H9 (cell line): ENCODE data around the gene SRPK2. TPM values are rescaled to one million over a fixed set of nuclear protein-coding genes. Genes with fewer than 3 reads are reported as not detected.

ENCODE experiments used
- DNase-seq: peaks from one replicate; pipeline ENCODE4 v3.0.0-alpha.2; 2017
- H2AFZ ChIP-seq: one replicate; pipeline ENCODE4 v1.6.1; 2013; ENCODE audit warnings: mild to moderate bottlenecking, low read length, control low read depth, moderate library complexity
- H2AK5ac ChIP-seq: 2 replicates; pipeline ENCODE4 v1.6.1; 2013; ENCODE audit warnings: low read length, control low read depth, mixed read lengths; ENCODE audit not compliant: insufficient read length
- H2BK120ac ChIP-seq: one replicate; pipeline ENCODE4 v1.6.1; 2013; ENCODE audit warnings: low read depth, mild to moderate bottlenecking, low read length, control low read depth, inconsistent platforms; ENCODE audit not compliant: poor library complexity, severe bottlenecking
- H2BK12ac ChIP-seq: 2 replicates; pipeline ENCODE4 v1.6.1; 2013; ENCODE audit warnings: low read length, control low read depth, mixed read lengths, low read depth; ENCODE audit not compliant: insufficient read length
- H2BK15ac ChIP-seq: 2 replicates; pipeline ENCODE4 v1.6.1; 2013; ENCODE audit warnings: low read depth, low read length, control low read depth
- H2BK20ac ChIP-seq: one replicate; pipeline ENCODE4 v1.6.1; 2013; ENCODE audit warnings: low read depth, mild to moderate bottlenecking, low read length, control low read depth, inconsistent platforms; ENCODE audit not compliant: poor library complexity, severe bottlenecking
- H2BK5ac ChIP-seq: 2 replicates; pipeline ENCODE4 v1.6.1; 2013; ENCODE audit warnings: low read length, control low read depth, mixed read lengths; ENCODE audit not compliant: insufficient read length
- H3K14ac ChIP-seq: 2 replicates; pipeline ENCODE4 v1.6.1; 2013; ENCODE audit warnings: low read length, control low read depth; ENCODE audit not compliant: insufficient read depth
- H3K18ac ChIP-seq: 2 replicates; pipeline ENCODE4 v1.6.1; 2013; ENCODE audit warnings: low read depth, mild to moderate bottlenecking, mixed read lengths, low read length, control low read depth; ENCODE audit not compliant: insufficient read length
- H3K23ac ChIP-seq: 2 replicates; pipeline ENCODE4 v1.6.1; 2013; ENCODE audit warnings: low read length, control low read depth, mixed read lengths, low read depth; ENCODE audit not compliant: insufficient read length
- H3K23me2 ChIP-seq: 2 replicates; pipeline ENCODE4 v1.6.1; 2013; ENCODE audit warnings: low read depth, mild to moderate bottlenecking, mixed read lengths, low read length, control low read depth; ENCODE audit not compliant: insufficient read length, poor library complexity, severe bottlenecking
- H3K27ac ChIP-seq: 2 replicates; pipeline ENCODE4 v1.5.1; 2013; ENCODE audit warnings: low read length, control low read depth, mixed read lengths, low read depth; ENCODE audit not compliant: insufficient read length
- H3K27me3 ChIP-seq: 2 replicates; pipeline ENCODE4 v1.6.1; 2013; ENCODE audit warnings: low read length, control low read depth, inconsistent platforms; ENCODE audit not compliant: insufficient read depth
- H3K4ac ChIP-seq: 2 replicates; pipeline ENCODE4 v1.6.1; 2013; ENCODE audit warnings: low read depth, mild to moderate bottlenecking, control low read depth, inconsistent platforms, low read length, moderate library complexity
- H3K4me1 ChIP-seq: 2 replicates; pipeline ENCODE4 v1.6.1; 2013; ENCODE audit warnings: low read length, control low read depth, inconsistent platforms; ENCODE audit not compliant: insufficient read depth
- H3K4me2 ChIP-seq: 2 replicates; pipeline ENCODE4 v1.6.1; 2013; ENCODE audit warnings: low read length, control low read depth, mixed read lengths; ENCODE audit not compliant: insufficient read length, insufficient read depth
- H3K56ac ChIP-seq: 2 replicates; pipeline ENCODE4 v1.6.1; 2013; ENCODE audit warnings: low read depth, mild to moderate bottlenecking, mixed read lengths, low read length, control low read depth; ENCODE audit not compliant: insufficient read length
- H3K79me1 ChIP-seq: 2 replicates; pipeline ENCODE4 v1.6.1; 2013; ENCODE audit warnings: low read depth, mild to moderate bottlenecking, moderate library complexity, low read length, control low read depth, inconsistent platforms; ENCODE audit not compliant: insufficient read depth, poor library complexity, severe bottlenecking
- H3K79me2 ChIP-seq: 2 replicates; pipeline ENCODE4 v1.6.1; 2013; ENCODE audit warnings: low read length, control low read depth, inconsistent platforms; ENCODE audit not compliant: insufficient read depth
- H3K9ac ChIP-seq: 2 replicates; pipeline ENCODE4 v1.6.1; 2013; ENCODE audit warnings: low read length, control low read depth, mixed read lengths; ENCODE audit not compliant: insufficient read length; ENCODE audit errors: extremely low read depth
- H3K9me3 ChIP-seq: one replicate; pipeline ENCODE4 v1.6.1; 2013; ENCODE audit warnings: low read depth, low read length, inconsistent platforms; ENCODE audit not compliant: control insufficient read depth
- H3T11ph ChIP-seq: one replicate; pipeline ENCODE4 v1.6.1; 2013; ENCODE audit warnings: mild to moderate bottlenecking, low read length, control low read depth, inconsistent platforms
- H4K20me1 ChIP-seq: one replicate; pipeline ENCODE4 v1.6.1; 2013; ENCODE audit not compliant: control insufficient read depth, insufficient read length, insufficient read depth
- H4K5ac ChIP-seq: 2 replicates; pipeline ENCODE4 v1.6.1; 2013; ENCODE audit warnings: low read depth, mild to moderate bottlenecking, mixed read lengths, low read length, control low read depth; ENCODE audit not compliant: insufficient read length
- H4K8ac ChIP-seq: replicated peaks from 2 replicates; pipeline ENCODE4 v1.6.1; 2013; ENCODE audit warnings: low read length, control low read depth, mixed read lengths, low read depth; ENCODE audit not compliant: insufficient read length
- H4K91ac ChIP-seq: 2 replicates; pipeline ENCODE4 v1.6.1; 2013; ENCODE audit warnings: low read depth, mild to moderate bottlenecking, moderate library complexity, mixed read lengths, low read length, control low read depth; ENCODE audit not compliant: insufficient read length
- H3K27ac Mint-ChIP-seq, 3 experiments: 2 replicates in 2 of 3; 3 replicates in 1 of 3; pipeline ENCODE4 v1.8.0; 2020 to 2021; ENCODE audit warnings: mixed read lengths in 3 of 3, mild to moderate bottlenecking in 1 of 3, moderate library complexity in 1 of 3
- H3K27me3 Mint-ChIP-seq: 2 replicates; pipeline ENCODE4 v1.8.0; 2021; ENCODE audit warnings: low read depth, mild to moderate bottlenecking, moderate library complexity, mixed read lengths
- H3K36me3 Mint-ChIP-seq, 3 experiments: 2 replicates in 2 of 3; 3 replicates in 1 of 3; pipeline ENCODE4 v1.8.0; 2020 to 2021; ENCODE audit warnings: low read depth in 3 of 3, mixed read lengths in 3 of 3; ENCODE audit not compliant: insufficient read depth in 1 of 3
- H3K4me1 Mint-ChIP-seq, 2 experiments: 2 replicates each; pipeline ENCODE4 v1.8.0; 2020; ENCODE audit warnings: mixed read lengths in 2 of 2
- H3K4me3 Mint-ChIP-seq, 2 experiments: 2 replicates in 1 of 2; 3 replicates in 1 of 2; pipeline ENCODE4 v1.8.0; 2020 to 2021; ENCODE audit warnings: mild to moderate bottlenecking in 2 of 2, mixed read lengths in 2 of 2, moderate library complexity in 1 of 2
- H3K9me3 Mint-ChIP-seq, 2 experiments: 2 replicates in 1 of 2; 3 replicates in 1 of 2; pipeline ENCODE4 v1.8.0; 2020; ENCODE audit warnings: mild to moderate bottlenecking in 2 of 2, mixed read lengths in 2 of 2, moderate library complexity in 1 of 2
- WGBS: extraction: QIAGEN DNeasy Blood & Tissue Kit; methylation state at CpG from one replicate; pipeline ENCODE4 v1.1.7; 2013; ENCODE audit warnings: missing lambda C conversion rate, low lambda C conversion rate, mixed read lengths; ENCODE audit not compliant: insufficient read length; ENCODE audit errors: extremely low coverage; 5-methylcytosine and 5-hydroxymethylcytosine counted together
- total RNA-seq: library from RNA; stranded (reverse); gene quantifications from 2 replicates; pipeline ENCODE4 v1.2.1, GENCODE V29; 2021
- TF ChIP-seq, protein P1 (sequence below): fragments of 200-600 bp; sonication (generic); conservative IDR thresholded peaks from 3 replicates; pipeline ENCODE4 v1.8.0; 2021; ENCODE audit warnings: antibody characterized with exemption, mild to moderate bottlenecking

The SRPK2 gene
- total RNA-seq, 1 experiment from 2014 or later: 41.1 TPM

DNA sequence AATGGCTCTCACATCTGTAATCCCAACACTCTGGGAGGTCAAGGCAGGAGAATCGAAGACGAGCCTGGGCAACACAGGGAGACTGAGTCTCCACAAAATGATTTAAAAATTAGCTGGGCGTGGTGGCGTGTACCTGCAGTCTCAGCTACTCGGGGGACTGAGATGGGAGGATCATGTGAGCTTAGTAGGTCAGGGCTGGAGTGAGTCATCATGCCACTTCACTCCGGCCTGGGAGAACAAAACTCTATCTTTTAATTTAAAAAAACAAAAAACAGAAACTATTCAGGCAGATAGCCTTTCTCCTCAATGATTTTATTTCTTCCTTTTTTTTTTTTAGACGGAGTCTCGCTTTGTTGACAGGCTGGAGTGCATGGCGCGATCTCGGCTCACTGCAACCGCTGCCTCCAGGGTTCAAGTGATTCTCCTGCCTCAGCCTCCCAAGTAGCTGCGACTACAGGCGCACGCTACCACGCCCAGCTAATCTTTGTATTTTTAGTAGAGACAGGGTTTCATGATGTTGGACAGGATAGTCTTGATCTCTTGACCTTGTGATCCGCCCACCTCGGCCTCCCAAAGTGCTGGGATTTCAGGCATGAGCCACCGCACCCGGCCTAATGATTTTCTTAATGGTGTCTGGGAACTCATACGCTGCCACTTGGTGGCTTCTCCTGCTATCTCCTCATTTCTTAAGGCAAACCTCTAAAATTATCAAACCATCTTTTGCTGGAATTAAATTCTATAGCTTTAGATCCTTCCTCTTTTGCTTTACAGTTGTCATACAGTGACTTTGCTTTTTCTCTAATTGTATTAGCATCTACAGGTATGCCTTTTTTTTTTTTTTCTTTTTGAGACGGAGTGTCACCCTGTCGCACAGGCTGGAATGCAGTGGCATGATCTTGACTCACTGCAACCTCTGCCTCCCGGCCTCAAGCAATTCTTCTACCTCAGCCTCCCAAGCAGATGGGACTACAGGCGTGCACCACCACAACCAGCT is 22.9 kb downstream of the SRPK2 start:
- Histone ChIP-seq H3K18ac (no peak overlapping the region), H4K20me1 (no peaks in the 10 kb centered on the region), H2BK120ac (no peak overlapping the region), H3K79me1 (peaks cover 10% of the 10 kb centered on the region), H2AFZ (no peak overlapping the region), H3K23me2 (no peaks in the 10 kb centered on the region), H3K4me2 (no peak overlapping the region), H4K91ac (no peak overlapping the region), H3K23ac (no peak overlapping the region), H3K4me1 (no peaks in the 10 kb centered on the region; the same call in 1 of the 2 replicates), H2BK20ac (no peak overlapping the region), H2AK5ac (no peak overlapping the region), H3K4ac (no peak overlapping the region), H2BK5ac (no peak overlapping the region), H4K8ac (no peak overlapping the region), H3K56ac (no peak overlapping the region), H3K9me3 (no peaks in the 10 kb centered on the region), H3T11ph (no peak overlapping the region), H3K27me3 (no peaks in the 10 kb centered on the region), H2BK15ac (no peak overlapping the region), H3K14ac (no peak overlapping the region), H3K79me2 (peaks cover 7% of the 10 kb centered on the region; the same call in 1 of the 2 replicates), H3K27ac (no peak overlapping the region), H2BK12ac (no peak overlapping the region), H3K9ac (no peak overlapping the region), H4K5ac (no peak overlapping the region)
- WGBS: no CpG with 5 or more reads among the region's 25 CpGs
- Mint-ChIP-seq H3K4me1 (peaks cover 0 to 10% of the 10 kb centered on the region in 2 experiments; a peak in 2 of 4 replicates), H3K4me3 (no peak overlapping the region), H3K27me3 (no peaks in the 10 kb centered on the region), H3K36me3 (peaks cover 18 to 27% (median 24%) of the 10 kb centered on the region in 3 experiments), H3K9me3 (peaks cover 18 to 25% of the 10 kb centered on the region in 2 experiments), H3K27ac (peak overlapping the region in 1 of 3 experiments; percentile 93; a peak in 2 of 7 replicates)
- no peak for DNase-seq
- TF ChIP-seq, protein P1, sequence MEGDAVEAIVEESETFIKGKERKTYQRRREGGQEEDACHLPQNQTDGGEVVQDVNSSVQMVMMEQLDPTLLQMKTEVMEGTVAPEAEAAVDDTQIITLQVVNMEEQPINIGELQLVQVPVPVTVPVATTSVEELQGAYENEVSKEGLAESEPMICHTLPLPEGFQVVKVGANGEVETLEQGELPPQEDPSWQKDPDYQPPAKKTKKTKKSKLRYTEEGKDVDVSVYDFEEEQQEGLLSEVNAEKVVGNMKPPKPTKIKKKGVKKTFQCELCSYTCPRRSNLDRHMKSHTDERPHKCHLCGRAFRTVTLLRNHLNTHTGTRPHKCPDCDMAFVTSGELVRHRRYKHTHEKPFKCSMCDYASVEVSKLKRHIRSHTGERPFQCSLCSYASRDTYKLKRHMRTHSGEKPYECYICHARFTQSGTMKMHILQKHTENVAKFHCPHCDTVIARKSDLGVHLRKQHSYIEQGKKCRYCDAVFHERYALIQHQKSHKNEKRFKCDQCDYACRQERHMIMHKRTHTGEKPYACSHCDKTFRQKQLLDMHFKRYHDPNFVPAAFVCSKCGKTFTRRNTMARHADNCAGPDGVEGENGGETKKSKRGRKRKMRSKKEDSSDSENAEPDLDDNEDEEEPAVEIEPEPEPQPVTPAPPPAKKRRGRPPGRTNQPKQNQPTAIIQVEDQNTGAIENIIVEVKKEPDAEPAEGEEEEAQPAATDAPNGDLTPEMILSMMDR: no peak
